Stimulated activated CD4-positive, alpha-beta T cell treated with anti-CD3 and anti-CD28 coated beads, Interleukin-1b, Interleukin-23, amount 100 ng/mL, for 1 hour (primary cell): Measurements from ENCODE around the gene PSKH1.
"Not testable (repeated sequence)": the region's sequence is repeated elsewhere in the genome, so short reads cannot be mapped to it uniquely, and the experiment has no call there.

Experiments used
- DNase-seq, 2 donors: peaks; one replicate each; pipeline ENCODE4 v3.0.0-alpha.2; 2020; ENCODE audit warnings: low read depth in 2 of 2

PSKH1 gene

DNA sequence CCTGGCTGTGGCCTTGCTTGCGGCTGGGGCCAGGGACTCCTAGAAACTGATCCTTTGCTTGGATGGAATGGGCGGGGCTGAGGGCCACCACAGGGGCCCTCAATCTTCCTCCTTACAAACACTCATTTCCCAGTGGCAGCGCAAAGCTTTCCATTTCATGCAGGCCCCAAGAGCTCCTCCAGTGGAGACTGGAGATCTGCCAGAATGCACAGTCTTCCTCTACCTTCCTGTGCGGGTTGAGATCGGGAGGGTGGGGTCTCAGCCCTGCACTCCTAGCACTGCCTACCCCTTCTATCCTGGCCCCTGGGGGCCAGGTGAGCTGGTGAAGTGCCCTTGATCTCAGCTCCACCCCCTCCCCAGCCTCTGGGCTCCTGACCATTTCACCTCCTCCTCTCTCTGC is 6.7 kb upstream of the PSKH1 start:
- no peak for DNase-seq

DNA sequence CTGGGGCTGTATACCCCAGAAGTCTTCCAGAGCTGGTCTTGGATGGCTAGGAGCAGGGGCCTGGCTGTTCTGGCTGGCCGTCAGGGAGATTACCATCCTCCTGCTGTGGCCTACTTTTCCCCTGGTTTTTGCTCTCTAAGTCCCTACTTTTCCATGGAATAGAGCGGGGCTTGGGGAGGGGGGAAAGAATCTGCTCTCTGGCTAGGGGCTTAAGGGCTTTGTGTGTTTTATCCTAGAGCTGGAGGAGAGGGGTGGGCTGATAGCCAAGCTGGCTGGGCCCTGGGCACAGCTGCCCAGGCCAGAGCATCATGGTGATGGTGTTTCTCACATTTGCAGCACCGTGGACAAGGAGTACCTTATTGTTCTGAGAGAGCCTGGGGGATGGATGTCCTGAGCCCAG is 4.7 kb upstream of the PSKH1 start:
- DNase-seq: no peak

DNA sequence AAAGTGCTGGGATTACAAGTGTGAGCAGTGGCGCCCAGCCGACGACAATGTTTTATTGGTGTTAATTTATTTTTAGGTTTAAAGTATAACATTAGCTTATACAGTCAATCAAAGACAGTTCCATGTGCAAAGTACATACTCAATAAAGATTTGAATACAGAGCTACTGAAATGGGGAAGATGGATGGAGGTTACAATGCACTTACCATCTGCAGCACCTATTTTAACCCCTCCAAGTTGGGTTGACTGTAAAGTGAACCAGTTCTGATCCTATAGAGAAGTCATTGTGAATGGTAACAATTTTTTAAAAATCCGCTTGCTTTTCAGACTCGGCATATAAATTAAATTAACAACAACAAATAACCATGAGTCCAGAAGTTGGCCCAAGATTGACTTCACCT is 679 bp upstream of the PSKH1 start:
- DNase-seq: no peak

DNA sequence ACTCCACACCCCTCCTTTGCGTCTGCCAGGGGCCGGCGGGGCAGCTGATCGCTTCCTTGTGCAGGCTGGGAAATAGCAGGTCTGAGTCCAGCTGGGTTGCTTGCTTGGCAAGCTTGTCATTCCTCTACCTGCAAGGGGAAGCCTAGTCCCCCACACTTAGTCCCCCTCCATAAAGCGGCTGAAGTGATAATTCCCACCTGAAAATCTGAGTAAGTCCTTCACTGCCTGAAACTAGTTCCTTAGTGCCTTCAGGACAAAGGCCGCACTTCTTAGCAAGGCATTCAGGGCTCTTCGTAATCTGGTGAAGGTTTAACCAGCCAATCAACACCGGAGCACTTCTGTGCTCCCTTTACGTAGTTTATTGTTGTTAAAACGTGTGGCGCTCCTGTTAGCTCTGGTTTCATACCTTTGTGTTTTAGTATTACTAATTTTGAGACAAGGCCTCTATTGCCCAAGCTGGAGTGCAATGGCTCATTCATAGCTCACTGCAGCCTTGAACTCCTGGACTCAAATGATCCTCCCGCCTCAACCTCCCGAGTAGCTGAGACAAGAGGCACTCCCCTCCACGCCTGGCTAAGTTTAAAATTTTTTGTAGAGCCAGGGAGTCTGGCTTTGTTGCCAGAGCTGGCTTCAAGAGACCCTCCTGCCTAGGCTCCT is 817 bp downstream of the PSKH1 start:
- no peak for DNase-seq

DNA sequence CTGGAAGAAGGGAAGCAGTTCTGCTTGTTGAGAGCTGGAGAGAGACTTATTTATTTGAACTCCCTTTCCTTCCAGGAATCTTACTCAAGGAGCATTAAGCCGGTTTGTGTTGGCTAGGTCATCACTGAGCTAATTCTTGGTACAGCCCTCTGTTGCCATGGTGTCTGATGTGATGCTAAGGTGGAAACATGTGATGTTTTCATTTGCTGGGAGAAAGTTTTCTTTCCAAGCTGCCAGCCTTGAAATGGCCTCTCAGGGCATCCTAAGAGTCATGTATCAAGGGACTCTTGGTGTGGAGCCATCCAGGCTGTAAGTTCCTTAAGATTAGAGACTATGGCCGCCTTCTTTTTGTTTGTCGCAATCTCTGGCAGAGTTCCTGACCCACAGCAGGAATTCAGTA is 4.2 kb downstream of the PSKH1 start:
- no peak for DNase-seq

DNA sequence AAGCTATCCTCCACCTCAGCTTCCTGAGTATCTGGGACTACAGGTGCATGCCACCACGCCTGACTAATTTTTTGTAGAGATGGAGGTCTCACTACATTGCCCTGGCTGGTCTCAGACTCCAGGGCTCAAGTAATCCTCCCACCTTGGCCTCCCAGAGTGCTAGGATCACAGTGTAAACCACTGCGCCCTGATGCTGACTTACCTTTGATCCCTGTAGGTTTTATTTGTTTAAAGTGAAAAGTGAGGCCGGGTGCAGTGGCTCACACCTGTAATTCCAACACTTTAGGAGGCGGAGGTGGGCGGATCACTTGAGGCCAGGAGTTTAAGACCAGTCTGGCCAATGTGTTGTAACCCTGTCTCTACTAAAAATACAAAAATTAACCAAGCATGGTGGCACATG is 8.7 kb downstream of the PSKH1 start:
- DNase-seq: no peak

DNA sequence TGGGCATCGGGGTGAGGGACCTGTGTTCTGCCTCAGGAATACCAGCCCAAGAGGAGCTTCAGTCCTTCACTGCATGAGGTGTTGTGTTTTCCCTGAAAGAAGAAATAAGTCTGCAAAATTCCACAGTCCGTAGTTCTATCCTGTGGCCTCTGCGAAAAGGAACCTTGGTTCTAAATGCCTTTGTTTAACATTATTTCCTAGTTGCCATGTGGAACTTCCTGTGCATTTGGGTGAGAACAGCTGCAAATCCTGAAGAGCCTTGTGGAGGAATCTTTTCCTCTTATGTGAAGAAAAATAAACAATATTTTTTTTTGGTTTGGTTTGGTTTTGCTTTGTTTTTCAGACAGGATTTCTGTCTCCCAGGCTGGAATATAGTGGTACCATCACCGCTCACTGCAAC is 9.8 kb downstream of the PSKH1 start:
- no peak for DNase-seq

DNA sequence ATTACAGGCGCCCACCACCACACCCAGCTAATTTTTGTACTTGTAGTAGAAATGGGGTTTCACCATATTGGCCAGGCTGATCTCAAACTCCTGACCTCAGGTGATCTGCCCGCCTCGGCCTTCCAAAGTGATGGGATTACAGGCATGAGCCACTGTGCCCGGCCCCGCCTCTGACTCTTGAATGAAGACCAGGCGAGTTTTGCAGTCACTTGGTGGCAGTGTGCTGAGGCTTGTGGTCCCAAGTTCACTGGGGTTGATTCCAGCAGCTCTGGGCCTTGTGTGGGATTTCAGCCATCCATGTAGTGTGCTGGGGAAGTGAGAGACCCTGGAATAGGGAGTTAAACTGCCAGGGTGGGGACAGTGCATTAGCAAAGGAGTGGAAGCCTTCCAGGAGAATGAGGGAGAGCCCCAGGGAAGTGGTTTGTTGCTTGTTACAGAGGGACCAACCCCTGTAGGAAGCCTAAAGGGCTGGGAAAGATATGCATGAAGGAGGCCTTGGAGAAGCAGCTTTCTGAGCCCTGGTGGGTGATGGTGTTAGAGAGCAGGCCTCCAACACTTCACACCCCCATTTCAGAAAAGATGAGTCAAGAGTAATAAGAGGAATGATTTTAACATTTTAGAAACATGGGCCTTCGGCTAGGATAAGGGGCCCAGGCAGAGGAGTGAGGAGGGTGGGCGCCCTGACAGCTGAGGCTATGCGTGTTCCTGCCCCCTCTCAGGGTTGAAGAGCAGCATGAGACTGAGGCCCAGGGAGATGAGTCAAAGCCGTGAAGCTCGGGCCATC is 14.5 kb downstream of the PSKH1 start:
- no peak for DNase-seq

DNA sequence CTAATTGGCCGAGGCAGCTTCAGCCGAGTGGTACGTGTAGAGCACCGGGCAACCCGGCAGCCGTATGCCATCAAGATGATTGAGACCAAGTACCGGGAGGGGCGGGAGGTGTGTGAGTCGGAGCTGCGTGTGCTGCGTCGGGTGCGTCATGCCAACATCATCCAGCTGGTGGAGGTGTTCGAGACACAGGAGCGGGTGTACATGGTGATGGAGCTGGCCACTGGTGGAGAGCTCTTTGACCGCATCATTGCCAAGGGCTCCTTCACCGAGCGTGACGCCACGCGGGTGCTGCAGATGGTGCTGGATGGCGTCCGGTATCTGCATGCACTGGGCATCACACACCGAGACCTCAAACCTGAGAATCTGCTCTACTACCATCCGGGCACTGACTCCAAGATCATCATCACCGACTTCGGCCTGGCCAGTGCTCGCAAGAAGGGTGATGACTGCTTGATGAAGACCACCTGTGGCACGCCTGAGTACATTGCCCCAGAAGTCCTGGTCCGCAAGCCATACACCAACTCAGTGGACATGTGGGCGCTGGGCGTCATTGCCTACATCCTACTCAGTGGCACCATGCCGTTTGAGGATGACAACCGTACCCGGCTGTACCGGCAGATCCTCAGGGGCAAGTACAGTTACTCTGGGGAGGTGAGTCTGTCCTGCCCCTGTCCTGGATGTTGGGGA is 16.1 kb downstream of the PSKH1 start:
- no peak for DNase-seq

DNA sequence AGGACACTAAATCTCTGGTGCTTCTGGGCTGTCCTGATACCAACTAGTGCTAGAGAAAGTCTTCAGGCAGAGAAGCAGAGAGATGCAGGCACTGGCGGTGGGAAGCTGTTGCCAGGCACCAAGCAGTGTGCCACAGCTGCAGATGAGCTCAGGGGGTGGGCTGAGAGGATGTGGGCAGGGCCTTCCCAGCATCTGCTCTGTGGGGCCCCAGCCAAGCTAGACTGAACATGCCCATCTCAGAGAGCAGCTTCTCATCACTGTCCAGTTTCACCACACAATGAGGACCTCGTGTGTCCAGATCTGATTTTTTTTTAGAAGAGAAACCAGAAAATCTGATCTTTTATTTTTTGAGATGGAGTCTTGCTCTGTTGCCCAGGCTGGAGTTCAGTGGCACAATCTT is 17.1 kb downstream of the PSKH1 start:
- DNase-seq: no peak

DNA sequence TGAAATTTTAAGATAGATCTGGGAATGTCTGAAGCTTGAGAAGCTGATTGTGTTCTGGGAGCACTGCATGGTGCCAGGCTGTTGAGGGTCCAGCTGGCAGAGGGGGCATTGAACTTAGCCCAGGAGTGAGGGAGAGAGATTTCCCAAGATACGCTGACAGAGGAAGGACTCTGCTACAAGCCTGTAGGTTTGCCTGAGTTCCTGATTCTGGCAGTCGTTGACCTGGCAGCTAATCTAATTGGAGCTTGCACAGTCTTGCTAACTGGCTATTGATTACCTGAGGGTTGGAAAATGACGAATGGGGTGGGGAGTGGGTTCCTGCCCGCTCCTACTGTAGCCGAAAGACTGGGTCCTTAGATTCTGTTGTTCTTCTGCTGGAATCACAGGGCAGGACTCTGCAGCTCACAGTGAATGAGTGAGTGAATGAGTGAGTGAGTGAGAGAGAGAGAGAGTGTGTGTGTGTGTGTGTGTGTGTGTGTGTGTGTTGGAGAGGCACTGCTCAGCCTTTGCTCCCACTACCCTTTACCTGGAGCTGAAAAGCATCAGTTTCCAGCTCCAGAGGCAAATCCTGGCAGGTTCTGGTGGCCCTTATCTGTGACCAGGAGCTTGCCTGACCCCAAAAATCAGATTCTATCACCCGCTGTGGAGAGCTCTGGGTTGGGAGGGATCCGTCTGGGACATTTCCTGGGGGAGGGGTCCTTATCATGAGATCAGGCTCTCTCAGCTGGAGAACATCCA is 21.9 kb downstream of the PSKH1 start:
- no peak for DNase-seq

DNA sequence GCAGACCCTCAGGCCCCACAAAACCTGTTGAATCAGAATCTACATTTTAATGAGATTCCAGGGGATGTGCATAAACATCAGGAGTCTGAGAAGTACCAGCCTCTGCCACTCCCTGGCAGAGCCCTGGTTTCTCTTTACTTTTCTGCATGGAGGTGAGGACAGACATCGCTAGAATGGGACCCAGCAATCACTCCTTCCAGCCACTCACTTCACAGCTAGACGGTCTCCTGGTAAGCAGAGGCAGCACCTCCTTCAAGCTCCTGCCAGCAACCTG is 22.4 kb downstream of the PSKH1 start:
- DNase-seq: not testable (repeated sequence)

DNA sequence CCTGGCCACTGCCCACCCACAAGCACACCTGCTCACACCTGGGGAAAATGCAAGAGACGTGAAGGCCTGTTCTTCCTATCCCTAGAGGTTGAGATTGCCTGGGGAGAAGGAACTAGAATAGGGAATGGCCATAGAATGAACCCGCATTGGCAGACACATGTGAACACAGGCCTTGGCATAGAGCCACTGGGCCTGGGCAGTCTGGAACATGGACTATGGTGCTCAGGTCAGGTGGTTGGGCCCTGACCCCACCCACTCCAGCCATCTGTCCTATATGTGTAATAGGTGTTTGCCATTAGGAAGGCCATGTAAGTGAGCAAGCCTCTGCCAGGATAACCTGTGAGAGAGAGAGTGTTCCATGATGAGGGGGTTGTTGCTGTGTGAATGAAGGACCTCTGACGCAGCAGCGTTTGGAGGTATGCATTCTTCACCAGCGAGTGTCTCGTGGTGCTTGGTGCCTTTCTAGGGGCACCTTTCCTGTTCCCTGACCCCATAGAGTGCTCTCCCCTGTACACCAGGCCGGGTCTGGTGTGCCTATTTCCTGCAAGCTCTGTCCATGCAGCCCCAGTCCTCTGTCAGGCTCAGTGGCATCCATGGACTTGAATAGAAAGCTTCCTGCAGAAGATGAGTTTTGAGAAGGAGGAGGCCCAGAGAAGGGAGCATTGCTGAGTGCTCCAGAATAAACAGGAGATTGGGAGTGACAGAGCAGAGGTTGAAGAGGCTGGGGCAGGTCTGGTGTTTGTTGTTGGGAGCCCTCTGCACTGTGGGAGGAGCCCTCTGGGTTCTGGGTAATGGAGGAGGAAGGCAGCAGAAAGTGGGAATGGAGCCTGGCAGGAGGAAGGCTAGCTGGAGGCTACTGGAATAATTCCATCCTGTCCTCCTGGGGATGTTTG is 23.0 kb downstream of the PSKH1 start:
- DNase-seq: no peak

DNA sequence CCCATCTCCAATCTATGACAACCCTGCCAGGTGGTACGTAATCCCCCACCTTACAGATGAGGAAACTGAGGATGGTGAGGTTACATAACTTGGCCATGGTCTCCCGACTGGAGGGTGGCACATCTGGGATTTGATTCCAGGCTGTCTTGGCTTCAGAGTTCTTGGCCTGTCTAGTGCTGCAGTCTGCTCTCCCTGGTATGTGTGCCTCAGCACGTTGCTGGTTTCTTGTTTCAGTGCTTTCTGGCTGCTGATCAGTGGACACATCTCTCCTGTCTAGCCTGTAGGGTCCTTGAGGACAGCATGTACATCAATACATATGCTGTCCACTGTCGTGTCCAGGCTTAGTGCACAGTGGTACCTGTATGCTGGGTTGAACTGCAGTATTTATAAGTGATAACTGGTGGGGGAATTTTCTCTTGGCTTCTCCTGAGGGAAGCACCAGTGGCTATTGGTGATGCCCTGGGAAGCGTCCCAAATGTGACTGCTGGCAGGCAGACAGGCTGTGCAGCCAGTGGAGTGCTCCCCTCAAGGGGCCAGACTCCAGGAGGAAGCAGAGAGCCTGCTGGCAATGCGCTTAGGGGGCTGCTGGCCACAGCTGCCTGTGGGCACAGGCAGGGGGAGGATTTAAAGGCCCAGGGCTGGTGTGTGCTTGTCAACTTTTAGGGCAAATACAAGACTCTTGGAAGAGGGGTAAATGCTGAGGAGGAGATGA is 24.2 kb downstream of the PSKH1 start:
- no peak for DNase-seq

DNA sequence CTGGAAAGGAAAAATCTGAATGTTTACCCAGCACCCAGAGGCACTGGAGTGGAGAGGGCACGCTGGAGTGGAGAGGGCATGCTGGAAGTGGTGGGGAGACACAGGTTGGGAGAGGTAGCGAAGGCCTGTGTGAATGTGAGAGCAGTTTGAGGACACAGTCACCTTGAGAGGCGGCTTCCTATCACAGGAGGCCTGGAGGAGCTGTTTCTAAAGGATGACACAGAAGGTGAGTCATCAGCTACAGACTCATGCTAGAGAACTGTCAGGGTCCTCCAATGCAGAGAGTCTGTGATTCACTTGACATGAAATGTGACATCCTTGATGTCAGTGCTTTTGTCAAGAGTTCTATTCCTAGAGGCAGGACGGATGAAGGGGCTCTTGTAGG is 24.8 kb downstream of the PSKH1 start:
- no peak for DNase-seq

DNA sequence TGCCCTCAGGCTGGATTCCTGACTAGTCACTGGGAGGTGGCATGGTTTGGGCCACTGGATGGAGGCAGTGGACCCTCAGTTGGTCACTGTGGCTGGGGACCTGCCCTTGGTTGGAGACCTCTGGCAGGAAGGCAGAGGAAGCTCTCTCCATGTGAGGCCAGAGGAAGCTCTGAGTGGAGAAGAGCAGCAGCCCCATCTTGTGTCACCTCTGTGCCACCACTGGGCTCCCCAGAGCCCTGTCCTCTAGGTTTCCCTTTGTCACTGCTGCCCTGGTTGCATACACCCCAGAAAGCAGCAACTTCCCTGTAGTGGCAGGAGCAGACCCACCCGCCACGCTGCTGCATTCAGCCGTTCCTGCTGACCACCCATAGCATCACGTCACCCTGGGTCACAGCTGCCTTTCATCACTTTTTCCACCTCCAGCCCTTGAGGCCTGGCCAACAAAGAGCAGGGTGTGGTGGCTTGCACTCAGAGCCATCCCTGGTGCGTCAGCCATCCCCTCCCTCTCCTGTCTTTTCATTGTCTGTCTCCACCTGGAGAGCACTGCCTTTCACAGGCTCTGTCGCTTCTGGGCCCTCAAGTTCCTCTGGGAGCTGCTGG is 26.7 kb downstream of the PSKH1 start:
- DNase-seq: no peak

DNA sequence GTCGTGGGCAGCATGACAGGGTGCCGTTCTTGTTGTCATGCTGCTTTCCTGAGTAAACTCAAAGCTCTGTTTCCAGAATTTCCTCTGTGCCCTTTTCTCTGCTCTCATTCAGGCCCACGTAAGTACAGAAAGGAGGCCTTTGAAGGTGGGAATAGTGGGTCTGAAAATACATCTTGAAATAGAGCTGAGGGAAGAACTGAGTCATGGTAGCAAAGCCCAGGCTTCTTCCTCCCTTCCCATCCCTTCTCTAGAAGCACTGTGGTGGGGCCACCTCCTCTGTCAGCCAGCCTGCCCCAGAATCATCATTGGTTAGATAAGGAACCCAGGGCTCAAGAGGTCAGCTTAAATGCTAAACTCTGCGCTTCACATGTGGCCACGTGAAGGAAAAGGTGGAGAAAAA is 29.2 kb downstream of the PSKH1 start:
- no peak for DNase-seq

DNA sequence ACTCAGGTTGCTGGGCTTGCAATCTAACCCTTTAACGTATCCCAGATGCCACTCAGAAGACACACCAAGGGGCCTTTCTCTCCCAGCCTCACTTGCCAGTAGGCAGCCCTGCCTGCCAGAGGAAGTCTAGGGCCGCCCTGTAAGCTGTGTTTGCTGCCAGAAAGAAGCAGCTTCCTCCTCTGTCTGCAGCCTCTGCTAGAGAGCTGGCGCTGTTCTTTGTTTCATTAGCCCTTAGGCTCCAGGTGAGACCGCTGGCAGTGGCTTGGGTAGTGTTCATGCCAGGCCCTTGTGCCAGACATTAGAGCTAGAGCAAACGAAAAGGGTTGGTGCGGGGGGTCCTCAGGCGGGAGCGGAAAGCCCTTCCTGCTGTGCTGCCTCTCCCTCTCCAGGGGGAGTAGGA is 29.7 kb downstream of the PSKH1 start:
- DNase-seq: no peak

DNA sequence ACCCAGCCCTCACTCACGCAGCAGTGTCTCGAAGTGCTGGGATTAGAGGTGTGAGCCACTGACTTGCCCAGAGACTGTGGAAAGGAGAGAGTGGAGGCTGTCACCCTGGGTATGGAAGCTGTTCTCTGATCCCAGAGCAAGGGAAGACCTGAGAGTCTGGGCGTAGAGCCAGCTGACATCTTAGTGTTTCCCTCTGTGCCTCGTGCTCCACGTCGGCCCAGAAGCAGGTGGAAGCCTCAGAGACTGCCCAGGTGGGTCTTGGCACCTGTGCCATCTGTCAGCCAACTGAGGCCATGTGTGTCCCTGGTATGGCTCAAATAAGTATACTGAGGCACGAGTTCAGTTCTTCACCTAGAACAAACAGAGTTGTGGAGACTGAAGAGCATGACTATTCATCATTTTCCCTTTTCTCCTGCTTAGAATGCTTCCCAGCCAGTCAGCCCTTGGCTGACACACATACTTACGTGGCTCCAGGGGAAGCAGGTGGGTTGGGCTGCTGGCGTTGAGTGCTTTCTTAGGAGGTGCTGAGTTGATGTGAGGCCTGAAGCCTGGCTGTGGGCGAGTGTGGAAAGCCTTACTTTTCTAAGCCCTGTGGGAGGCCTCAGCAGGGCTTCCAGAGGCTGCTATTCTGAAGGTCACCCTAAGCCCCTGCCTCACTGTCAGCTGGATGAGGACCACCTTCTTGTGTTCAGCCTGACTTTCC is 30.5 kb downstream of the PSKH1 start:
- DNase-seq: no peak
